ENCODE data around the gene FLNB.
"Not testable (repeated sequence)": the region's sequence is repeated elsewhere in the genome, so short reads cannot be mapped to it uniquely, and the experiment has no call there.

FLNB gene

DNA sequence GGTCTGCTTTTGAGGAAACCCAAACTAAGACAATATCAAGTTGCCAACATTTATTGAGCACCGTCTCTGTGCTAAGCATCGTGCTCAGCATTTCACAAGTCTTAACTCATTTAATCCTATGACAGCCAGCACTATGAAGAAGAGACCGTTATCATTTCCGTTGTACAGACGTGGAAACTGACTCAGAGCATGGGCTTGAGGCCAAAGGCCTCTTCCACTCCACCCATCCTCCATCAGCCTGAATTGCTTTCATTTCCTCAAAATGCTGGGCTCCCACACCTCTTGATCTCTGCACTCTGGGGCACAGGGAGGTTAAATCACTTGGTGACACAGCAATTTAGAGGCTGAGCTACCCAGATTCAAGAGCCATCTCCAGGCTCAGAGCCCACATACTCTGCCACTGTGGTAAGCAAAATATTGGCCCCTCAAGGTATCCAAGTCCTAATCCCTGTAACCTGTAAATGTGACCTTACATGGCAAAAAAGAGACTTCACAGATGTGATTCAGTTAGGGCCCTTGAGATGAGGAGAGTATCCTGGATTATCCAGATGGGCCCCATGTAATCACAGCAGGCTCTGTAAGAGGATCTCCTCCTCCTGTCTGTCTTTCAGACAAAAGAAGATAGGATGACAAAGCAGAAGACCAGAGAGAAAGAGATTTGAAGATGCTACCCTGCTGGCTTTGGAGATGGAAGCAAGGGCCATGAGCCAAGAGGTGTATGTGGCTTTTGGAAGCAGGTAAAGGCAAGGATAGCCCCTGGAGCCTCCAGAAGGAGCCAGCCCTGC is 24.3 kb upstream of the FLNB start:
- no peak for DNase-seq

DNA sequence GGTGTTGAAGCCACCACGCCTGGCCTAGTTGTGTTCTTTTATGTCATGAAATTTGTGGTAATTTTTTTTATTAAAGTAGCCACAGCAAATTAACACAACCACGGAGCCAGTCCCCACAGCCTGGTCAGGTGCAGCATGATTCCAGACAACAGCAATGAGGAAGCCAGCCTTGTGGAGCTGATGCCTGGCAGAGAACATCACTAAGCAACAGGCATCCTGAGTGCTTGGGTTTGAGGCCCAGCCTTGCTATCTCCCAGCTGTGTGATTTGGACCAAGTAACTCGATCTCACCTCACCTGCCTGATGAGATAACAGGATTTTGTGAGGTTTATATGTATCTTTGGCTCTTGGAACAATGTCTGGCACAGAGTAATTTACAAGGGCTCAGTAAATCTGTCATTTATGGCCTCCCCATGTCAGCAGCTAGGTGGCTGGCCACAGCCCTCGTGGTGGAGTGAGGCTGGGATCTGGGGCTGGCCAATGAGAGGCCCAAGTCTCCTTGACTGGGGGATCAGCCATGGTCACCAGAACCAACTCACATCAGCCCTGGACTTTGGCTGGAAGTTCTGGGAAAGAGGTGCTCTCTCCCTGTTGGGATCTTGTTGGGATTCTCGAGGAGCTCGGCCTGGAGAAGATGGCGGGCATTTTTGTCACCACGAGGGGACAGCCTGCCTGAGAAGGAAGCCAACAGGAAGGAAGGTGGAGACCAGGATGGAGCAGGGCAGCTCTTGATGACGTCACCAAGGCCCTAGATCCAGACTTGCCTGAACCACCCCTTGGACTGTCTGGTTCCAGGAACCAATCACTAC is 22.8 kb upstream of the FLNB start:
- no peak for DNase-seq

DNA sequence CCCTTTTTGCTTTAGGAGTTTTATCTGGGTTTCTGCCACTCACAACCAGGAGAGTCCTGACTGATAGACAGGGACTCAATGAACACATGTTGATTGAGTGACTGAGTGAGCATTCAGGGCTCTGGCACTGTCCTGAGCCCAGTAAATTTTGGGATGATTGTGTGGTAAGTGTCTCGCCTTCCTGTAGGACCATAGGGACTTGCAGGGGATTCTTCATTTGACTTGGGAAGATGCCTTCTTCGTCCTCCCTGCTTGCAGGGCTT is 22.3 kb upstream of the FLNB start:
- DNase-seq: no peak

DNA sequence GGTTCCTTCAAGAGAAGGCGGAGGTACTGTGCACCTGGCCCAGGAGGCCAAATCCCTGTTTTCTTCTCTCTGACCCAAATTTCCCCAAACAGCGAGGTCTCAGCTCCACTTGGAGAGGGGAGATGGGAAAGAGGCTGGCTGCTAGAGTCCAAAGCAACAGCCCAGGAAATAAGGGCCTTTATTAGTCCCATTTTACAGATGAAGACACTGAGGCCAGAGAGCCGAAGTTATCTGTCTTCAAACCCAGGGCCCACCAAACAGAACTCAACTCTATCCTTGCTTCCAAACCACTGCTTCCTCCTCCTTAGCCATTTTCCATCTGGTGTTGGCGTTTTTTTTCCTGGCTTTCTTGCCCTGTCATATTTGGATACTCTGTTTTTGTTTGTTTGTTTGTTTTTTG is 22.0 kb upstream of the FLNB start:
- no peak for DNase-seq

DNA sequence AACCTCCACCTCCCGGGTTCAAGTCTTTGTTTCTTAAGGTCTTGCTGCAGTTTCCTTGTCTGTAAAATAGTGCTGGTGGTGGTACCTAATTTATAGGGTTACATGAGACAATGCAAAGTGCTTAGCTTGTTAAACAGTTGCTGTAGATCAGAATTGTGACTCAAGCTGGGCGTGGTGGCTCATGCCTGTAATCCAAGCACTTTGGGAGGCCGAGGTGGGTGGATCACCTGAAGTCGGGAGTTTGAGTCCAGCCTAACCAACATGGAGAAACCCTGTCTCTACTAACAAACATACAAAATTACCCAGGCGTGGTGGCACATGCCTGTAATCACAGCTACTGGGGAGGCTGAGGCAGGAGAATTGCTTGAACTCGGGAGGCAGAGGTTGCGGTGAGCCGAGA is 19.0 kb upstream of the FLNB start:
- not testable (repeated sequence) for DNase-seq

DNA sequence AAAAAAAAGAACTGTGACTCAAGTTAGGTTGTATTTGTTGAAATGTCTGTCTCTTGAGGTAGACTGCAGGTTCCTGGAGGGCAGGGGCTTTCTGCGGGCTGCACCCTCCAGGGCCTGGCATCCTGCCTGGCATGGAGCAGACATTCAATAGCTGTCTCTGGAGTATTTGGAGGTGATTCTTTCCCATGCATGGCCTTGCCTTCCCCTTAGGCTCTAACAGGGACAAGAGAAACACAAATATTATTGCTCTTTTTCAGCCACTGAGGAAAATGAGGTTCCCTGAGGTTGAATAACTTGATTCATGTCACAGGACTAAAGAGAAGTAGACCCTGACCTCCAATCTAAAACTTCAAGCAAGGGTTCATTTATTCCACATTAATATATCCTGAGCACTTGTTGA is 18.6 kb upstream of the FLNB start:
- DNase-seq: no peak

DNA sequence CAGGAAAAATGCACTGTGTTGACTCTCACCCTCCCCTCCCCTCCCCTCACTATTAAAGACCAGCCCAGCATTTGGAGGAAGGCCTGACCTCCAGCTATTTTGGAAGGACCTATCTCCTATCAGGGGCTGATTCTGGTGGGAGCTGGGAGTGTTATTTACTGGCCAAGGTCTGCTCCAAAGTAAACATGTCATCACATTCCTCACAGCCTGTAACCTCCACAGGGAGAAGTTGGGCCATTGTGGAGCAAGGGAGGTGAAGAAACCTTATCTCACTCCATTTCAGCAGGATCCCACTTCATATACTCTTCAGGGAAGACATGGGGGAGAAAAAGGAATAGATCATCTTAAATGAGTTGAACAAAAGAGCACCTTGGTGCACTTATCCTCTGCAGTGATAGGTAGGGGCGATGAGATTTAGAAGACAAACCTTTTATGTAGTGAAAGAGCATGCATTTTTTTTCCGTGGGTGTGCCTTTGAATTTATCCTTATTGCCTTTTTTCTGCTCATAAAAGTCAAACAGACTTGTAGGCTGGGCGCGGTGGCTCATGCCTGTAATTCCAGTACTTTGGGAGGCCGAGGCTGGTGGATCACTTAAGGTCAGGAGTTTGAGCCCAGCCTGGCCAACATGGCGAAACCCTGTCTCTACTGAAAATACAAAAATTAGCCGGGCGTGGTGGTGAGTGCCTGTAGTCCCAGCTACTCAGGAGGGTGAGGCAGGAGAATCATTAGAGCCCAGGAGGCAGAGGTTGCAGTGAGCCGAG is 15.6 kb upstream of the FLNB start:
- no peak for DNase-seq

DNA sequence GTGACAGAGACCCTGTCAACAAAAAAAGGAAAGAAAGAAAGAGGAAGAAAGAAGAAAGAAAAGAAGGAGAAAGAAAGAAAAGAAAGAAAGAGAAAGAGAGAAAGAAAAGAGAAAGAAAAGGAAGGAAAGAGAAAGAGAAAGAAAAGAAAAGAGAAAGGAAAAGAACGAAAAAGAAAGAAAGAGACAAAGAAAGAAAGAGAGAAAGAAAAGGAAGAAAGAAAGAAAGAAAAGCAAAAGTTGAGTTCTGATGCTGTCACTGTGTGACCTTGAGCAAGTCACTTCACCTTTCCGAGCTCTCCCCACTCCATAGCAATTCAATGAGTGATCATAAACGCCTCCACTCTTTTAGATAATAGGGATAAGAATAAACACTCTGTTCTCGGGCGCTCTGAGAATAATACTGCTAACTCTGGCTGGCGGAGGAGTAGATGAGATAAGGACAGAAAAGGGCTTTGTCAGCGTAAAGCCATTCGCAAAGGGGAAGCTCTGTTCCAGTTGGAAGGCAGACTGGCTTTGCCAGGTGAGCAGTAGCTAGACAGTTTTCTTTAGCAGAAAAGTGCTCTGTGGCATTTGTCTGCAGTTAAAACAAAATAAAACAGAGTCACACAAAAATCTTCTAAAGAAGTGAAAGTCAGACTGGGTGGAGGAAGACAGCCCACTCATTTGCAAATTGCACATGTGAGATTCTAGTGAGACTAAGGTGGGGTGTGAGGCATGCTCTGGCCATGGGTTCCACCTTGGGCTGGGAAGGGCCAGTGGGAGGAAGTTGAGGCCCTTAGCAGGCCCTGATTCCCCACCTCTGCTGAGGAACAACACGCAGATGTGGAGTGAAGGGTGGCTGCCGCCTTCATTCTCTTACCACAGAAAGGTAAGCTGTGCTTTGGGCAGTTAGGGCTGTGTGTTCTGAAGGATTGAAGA is 9.6 kb upstream of the FLNB start:
- no peak for DNase-seq

DNA sequence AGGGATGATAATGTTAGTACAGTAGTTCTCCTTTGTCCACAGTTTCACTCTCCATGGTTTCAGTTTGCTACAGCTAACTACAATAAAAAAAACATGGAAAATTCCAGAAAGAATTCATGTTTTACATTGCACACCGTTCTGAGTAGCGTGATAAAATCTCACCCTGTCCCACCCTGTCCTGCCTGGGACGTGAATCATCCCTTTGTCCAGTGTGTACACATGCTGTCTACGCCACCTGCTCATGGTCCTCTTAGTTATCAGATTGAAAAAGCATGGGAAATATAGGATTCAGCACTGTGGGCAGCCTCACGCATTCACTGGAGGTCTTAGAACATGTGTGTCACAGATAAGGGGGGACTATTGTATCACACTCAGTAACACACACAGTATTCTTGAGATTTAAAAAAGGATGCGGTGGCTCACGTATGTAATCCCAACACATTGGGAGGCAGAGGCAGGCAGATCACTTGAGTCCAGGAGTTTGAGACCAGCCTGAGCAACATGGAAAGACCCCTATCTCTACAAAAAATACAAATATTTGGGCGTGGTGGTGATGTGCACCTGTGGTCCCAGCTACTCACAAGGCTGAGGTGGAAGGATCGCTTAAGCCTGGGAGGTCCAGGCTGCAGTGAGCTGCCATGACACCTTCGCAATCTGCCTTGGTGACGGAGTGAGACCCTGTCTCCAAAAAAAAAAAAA is 8.7 kb upstream of the FLNB start:
- no peak for DNase-seq

DNA sequence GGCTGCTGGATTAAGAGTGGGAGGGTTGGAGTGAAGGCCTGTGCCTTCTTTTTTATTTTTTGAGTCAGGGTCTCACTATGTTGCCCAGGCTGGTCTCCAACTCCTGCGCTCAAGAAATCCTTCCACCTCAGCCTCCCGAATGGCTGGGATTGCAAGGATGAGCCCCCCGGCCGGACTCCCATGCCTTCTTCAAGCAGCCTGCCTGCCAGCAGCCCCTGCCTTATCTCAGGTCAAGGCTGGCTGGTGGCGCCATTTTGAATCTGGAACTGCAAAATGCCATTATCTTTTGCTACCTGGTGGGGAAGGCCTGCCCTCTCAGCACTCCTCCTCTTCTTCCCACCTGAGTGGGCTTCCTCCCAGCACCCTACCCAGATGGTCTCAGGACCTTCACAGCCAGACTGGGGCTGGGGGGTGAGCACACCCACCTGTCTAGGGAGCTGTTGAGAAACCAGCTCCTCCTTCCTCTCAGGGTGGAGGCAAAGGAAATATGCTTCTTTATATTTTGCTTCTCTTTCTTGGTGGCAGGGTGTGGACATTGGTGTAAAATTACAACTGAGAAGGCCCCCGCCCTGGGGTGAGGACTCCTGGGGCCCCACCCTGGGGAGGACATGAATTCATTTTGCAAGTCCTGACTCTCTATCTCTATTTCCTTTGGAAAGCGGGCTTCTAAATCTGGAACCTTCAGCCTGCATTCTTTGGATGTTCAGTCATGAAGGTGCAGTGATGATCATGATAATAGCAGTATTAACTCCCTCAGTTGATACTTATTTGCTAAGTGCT is 7.7 kb upstream of the FLNB start:
- DNase-seq: no peak

DNA sequence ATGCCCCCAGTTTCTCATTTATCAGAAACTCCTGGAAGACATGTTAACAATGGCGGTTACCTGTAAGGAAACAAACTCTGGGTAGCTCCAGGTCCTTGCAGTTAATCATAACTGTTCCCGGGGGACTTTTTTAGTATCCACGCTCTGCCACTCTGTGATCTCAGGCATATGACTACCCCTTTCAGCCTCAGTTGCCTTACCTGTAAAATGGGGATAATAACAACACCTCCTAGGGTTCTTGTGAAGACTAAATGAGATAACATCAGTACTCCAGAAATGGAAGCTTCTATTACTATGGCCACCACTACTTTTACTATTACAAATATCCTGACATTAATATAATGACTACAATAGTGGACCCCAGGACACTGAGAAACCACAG is 7.1 kb upstream of the FLNB start:
- no peak for DNase-seq

DNA sequence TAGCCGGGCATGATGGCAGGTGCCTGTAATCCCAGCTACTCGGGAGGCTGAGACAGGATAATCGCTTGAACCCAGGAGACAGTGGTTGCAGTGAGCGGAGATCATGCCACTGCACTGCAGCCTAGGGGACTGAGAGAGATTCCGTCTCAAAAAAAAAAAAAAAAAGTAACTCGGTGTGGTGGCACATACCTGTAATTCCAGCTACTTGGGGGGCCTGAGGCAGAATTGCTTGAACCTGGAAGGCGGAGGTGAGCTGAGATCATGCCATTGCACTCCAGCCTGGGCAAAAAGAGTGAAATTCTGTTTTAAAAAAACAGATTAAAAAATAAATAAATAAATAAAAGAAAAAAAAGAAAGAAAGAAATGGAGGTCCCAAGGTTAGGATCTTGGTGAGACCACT is 6.2 kb upstream of the FLNB start:
- DNase-seq: no peak

DNA sequence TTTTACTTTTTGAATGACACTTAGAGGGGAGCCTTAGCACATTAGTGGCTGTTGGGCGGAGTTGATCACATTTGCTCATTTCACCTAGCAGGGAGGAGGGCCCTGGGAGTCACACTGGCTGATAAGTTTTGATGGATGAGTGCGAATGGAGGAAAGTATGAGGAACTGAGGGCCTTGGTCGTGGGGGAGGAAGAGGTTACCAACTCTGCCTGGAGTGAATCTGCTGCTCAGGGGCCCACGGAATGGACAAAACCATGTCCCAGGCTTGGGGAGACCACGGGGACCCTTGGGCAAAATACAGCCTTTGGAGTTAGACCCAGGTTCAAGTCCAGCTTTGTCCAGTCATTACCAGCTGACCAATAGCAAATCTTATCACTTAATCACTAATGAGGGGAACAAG is 5.1 kb upstream of the FLNB start:
- no peak for DNase-seq

DNA sequence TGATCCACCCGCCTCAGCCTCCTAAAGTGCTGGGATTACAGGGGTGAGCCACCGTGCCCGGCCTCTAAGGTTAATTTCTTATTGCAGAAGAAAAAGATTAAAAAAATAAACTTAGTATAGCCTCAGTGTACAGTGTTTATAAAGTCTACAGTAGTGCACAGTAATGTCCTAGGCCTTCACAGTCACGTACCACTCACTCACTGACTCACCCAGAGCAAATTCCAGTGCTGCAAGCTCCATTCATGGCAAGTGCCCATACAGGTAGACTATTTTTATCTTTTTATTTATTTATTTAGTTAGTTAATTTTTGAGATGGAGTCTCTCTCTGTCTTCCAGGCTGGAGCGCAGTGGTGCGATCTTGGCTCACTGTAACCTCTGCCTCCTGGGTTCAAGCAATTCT is 3.2 kb upstream of the FLNB start:
- no peak for DNase-seq

DNA sequence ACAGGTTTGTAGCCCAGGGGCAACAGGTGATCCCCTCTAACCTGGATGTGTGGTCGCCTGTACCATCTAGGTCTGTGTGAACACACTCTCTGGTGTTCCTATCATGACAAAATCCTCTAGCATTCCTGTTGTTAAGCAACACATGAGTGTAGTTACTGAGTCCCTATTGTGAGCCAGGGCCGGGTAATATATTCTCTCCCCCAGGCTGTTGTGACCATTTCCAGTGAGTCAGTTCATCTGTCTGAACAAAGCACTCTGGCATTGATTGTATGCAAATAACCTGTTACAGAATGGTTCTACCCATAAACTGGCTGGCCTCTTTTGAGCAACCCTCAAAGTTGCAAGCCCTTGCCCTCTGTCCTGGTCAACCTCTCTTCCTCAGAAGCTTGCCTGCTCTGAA is 2.6 kb upstream of the FLNB start:
- no peak for DNase-seq

DNA sequence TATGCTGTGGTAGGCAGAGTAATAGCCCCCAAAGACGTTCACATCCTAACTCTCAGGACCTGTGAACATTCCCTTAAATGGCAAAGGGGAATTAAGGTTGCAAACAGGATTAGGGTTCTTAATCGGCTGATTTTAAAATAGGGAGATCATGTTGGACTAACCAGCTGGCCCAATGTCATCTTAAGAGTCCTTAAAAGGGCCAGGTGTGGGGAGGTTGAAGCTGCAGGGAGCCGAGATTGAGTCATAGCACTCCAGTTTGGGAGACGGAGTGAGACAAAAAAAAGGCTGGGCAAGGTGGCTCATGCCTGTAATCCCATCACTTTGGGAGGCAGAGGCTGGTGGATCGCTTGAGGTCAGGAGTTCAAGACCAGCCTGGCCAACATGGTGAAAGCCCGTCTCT is 1.6 kb upstream of the FLNB start:
- DNase-seq: no peak

DNA sequence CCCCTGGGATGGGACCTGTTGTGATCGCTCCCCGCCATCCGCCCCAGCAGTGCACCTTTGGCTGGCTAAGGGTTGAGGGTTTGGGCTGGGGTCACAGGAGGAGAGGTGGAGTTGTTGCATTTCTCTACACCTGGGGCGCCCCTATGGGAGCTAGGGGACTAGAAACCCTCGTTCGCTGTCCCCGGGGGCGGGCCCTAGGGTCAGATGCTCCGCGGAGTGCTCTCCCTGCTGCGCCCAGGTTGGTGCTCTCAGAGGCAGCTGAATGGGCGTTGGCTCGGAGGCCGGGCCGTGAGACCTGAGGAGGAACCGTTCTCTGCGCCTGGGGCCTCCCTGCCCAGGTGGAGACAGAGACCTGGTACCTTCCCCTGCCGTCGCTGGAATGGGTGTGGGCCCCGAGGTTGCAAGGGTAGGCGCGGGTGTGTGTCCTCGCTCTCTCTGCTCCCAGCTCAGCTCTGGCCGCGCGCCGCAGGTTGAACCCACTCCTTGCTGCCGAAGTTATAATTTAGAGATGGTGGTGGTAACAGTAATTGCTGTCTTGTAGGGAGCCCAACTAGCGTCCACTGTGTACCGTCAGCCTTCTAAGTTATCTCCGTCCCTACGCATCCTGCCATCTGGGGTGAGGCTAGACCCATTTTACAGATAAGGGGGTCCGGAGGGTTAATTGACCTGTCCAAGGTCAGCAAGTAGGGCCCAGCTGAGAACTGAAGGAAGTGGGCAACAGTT is 965 bp downstream of the FLNB start:
- no peak for DNase-seq

DNA sequence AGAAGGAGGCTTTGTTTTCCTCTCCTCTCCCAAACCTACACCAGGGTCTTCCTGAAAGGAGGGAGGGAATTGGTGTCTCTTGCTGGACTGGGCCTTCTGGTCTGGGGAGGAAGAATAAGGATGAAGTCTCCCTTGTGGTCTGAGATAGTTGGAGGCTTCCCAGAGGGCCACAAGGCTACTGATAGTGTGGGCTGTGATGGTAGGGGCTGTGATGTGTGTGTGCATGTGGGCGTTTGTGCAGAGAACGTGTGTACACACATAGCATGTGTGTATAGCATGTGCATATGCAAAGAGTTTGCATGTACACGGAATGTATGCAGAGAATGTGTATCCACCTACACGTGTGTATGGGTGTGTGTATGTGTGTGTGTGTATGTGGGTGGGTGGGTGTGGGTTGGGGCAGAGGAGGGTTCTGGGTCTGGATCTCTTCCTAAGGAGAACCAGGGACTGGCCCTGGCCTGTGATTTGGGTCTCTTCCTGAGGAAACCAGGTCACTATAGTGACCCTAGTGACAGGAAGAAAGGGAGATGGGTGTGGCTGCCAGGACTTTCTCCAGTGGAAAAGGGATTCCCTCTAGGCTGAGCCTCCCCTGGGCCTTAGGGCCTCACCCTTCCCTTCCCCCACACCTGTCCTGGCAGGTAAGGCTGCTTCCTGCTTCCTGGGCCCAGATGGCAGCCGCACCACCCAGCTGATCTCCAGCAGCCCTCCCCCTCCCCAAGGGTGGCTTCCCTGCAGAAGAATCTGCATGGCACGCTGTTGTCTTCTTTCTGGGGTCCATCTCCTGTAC is 1.7 kb downstream of the FLNB start:
- no peak for DNase-seq

DNA sequence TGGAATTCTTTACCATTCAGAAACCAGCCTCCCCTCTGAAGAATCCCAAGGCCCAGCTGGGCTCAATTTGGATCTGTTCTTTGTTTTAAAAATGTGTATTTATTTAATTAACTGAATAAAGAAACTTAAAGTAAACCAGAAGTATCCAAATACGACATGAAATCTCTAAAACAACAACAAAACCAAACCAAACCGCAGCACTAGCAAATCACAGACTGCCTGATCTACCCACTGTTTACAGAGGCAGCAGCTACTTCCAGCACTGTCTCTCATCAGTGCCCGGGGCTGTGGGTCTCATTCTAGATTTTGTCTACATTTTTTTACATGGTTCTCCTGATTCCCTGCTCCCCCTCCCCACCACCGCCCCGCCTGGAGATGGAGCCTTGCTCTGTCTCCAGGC is 2.3 kb downstream of the FLNB start:
- no peak for DNase-seq

DNA sequence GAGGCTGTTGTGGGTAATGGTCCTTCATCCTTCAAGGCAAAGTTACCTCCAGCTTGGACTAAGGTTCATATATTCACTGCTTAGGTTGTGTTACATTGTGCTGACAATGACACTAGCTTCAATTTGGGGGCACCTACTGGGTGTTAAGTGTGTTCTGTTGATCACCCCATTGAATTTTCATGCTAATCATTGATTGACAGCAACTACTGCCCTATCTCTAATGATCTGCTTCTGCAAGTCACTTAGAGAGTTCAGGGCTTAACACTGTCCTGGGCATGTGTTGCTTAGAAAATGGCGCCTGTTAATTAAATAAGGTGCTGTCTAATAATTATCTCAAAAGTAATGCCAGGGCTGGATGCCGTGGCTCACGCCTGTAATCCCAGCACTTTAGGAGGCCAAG is 3.4 kb downstream of the FLNB start:
- no peak for DNase-seq
